Right atrium auricular region (tissue), 2 donors: ENCODE results near the gene PRMT6. TPM values are rescaled to one million over a fixed set of nuclear protein-coding genes. Genes with fewer than 3 reads are reported as not detected.

Experiments used
- DNase-seq: peaks from one replicate; pipeline ENCODE4 v3.0.0-alpha.2; 2019; ENCODE audit warnings: low spot score
- H3K27ac ChIP-seq, 2 donors: fragments of 200-600 bp; sonication (generic); 1 replicate in 1 of 2; 2 replicates in 1 of 2; pipeline ENCODE4 v1.5.1; 2016 to 2019
- H3K27me3 ChIP-seq, 2 donors: fragments of 200-600 bp; sonication (generic); one replicate each; pipeline versions ENCODE4 v1.5.1 to v1.6.0; 2017 to 2019
- H3K36me3 ChIP-seq: fragments of 200-600 bp; sonication (generic); one replicate; pipeline ENCODE4 v1.5.1; 2016
- H3K4me1 ChIP-seq, 2 donors: fragments of 200-600 bp; sonication (generic); one replicate each; pipeline versions ENCODE4 v1.5.1 to v1.6.0; 2017 to 2019
- H3K4me3 ChIP-seq, 2 donors: fragments of 200-600 bp; sonication (generic); 1 replicate in 1 of 2; 2 replicates in 1 of 2; pipeline ENCODE4 v1.5.1; 2017 to 2019; ENCODE audit warnings: mild to moderate bottlenecking in 1 of 2, moderate library complexity in 1 of 2
- H3K9me3 ChIP-seq, 2 donors: fragments of 200-600 bp; sonication (generic); one replicate each; pipeline ENCODE4 v1.5.1; 2019
- CTCF ChIP-seq, 2 donors: fragments of 200-600 bp; sonication (generic); IDR thresholded peaks; one replicate each; pipeline ENCODE4 v1.5.1; 2019; ENCODE audit warnings: antibody characterized with exemption in 2 of 2
- total RNA-seq, 2 donors: library from RNA; depleted of rRNA; stranded (reverse); fragments of >200 nt; gene quantifications; one replicate each; pipeline ENCODE4 v1.1.0, GENCODE V29; 2016

The PRMT6 gene
- total RNA-seq, 2 donors from 2014 or later = 2.9 to 6.8 TPM

- no peak for DNase-seq
- no peaks in the 10 kb centered on the region for H3K4me1 ChIP-seq
- TF ChIP-seq CTCF (IDR thresholded peaks at IDR 0.05) = no peak
- no peaks in the 10 kb centered on the region for H3K9me3 ChIP-seq
- H3K4me3 ChIP-seq = no peak overlapping the region
- no peak overlapping the region for H3K27ac ChIP-seq
- H3K36me3 ChIP-seq = no peaks in the 10 kb centered on the region
- no peaks in the 10 kb centered on the region for H3K27me3 ChIP-seq
These were observed 42.5 kb downstream of the PRMT6 start for GRCh38 chr1:107098961-107099360.

DNA sequence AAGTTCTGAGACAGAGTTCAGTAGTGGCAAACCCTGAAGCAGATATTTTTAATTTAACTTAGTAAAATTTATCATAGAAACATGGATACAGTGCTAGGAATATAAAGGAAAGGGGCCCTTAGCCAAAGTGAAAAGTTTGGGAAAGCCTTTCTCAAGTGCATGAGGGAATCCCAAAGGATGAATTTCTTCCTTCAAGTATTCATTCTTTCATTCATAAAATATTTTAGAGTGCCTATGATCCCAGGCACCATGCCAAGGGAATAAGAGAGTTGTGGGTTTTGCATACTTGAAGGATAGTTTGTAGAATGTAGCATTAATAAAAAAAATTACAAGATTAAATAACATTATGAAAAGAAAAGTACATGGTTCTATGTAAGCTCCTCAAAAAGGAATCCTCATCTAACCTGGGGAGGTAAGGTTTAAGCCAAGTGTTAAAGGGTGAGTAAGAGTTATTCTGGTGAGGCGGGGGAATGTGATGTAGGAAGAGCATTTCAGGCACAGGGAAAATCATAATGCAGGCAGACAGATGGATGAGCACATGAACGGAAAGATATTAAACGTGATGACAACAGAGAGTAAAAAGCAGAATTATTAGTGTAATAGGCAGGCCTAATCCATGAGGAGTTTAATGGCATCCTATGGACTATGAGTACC, 44.0 kb downstream of the PRMT6 start:
- Histone ChIP-seq H3K27me3 (no peaks in the 10 kb centered on the region), H3K4me3 (no peak overlapping the region), H3K4me1 (no peaks in the 10 kb centered on the region), H3K9me3 (no peaks in the 10 kb centered on the region), H3K36me3 (no peaks in the 10 kb centered on the region), H3K27ac (no peak overlapping the region)
- DNase-seq = no peak
- no peak for TF ChIP-seq CTCF (IDR thresholded peaks at IDR 0.05)

- H3K27ac ChIP-seq = no peak overlapping the region
- H3K9me3 ChIP-seq = no peaks in the 10 kb centered on the region
- no peak overlapping the region for H3K4me3 ChIP-seq
- no peaks in the 10 kb centered on the region for H3K27me3 ChIP-seq
- no peaks in the 10 kb centered on the region for H3K4me1 ChIP-seq
- TF ChIP-seq CTCF (IDR thresholded peaks at IDR 0.05) = no peak
- no peaks in the 10 kb centered on the region for H3K36me3 ChIP-seq
- no peak for DNase-seq
These were observed 49.4 kb downstream of the PRMT6 start for GRCh38 chr1:107105914-107106313.

Other genes starting within 250 kb of the PRMT6 start
- 1 to 10 TPM; 1.8 to 2.6 TPM for gene NTNG1, start 84.4 kb downstream of the PRMT6 start, total RNA-seq